SK-N-SH treated with all-trans-retinoic acid at 6 μM for 48 hours (cell line): Measurements from ENCODE around the gene L1TD1.
A peak's percentile ranks its signal among the peaks of the same experiment; 100 is the strongest.

Source experiments
- ATAC-seq: fragments of 200-7000 bp; cut with Tn5 transposase; 3 replicates; pipeline ENCODE4 v1.9.1; 2020; ENCODE audit warnings: mild to moderate bottlenecking, moderate library complexity
- ARNTL ChIP-seq: fragments of 450-650 bp; formaldehyde crosslinking; IDR thresholded peaks from 2 replicates; pipeline ENCODE4 v1.5.0; 2020; ENCODE audit warnings: low read depth, mild to moderate bottlenecking, moderate library complexity, borderline replicate concordance
- BACH2 ChIP-seq: fragments of 250-450 bp; sonication (Bioruptor Pico); IDR thresholded peaks from 2 replicates; pipeline ENCODE4 v1.9.0; 2021; ENCODE audit warnings: mild to moderate bottlenecking, borderline replicate concordance
- CSDC2 ChIP-seq: fragments of 250-450 bp; sonication (Bioruptor Pico); IDR thresholded peaks from 2 replicates; pipeline ENCODE4 v1.5.0; 2020; ENCODE audit warnings: mild to moderate bottlenecking, moderate library complexity
- CSRNP3 ChIP-seq: fragments of 250-450 bp; sonication (Bioruptor Pico); IDR thresholded peaks from 2 replicates; pipeline ENCODE4 v1.5.1; 2021; ENCODE audit warnings: mild to moderate bottlenecking, moderate library complexity
- ESRRG ChIP-seq: fragments of 250-450 bp; sonication (Bioruptor Pico); IDR thresholded peaks from 2 replicates; pipeline ENCODE4 v1.6.1; 2021; ENCODE audit warnings: mild to moderate bottlenecking
- GLIS3 ChIP-seq: fragments of 250-450 bp; sonication (Bioruptor Pico); IDR thresholded peaks from 2 replicates; pipeline ENCODE4 v1.5.0; 2020; ENCODE audit warnings: mild to moderate bottlenecking, moderate library complexity
- ISL1 ChIP-seq: fragments of 250-450 bp; sonication (Bioruptor Pico); IDR thresholded peaks from 2 replicates; pipeline ENCODE4 v2.1.2; 2022; ENCODE audit warnings: mild to moderate bottlenecking, moderate library complexity
- OSR1 ChIP-seq: fragments of 250-450 bp; sonication (Bioruptor Pico); IDR thresholded peaks from 2 replicates; pipeline ENCODE4 v1.8.0; 2022; ENCODE audit warnings: moderate library complexity, mild to moderate bottlenecking, inconsistent platforms
- PATZ1 ChIP-seq: fragments of 250-450 bp; sonication (Bioruptor Pico); IDR thresholded peaks from 2 replicates; pipeline ENCODE4 v1.8.0; 2020; ENCODE audit warnings: mild to moderate bottlenecking, moderate library complexity, borderline replicate concordance
- PPARA ChIP-seq: fragments of 250-450 bp; sonication (Bioruptor Pico); IDR thresholded peaks from 2 replicates; pipeline ENCODE4 v1.5.0; 2020; ENCODE audit warnings: mild to moderate bottlenecking, borderline replicate concordance
- RARB ChIP-seq: fragments of 250-450 bp; sonication (Bioruptor Pico); IDR thresholded peaks from 2 replicates; pipeline ENCODE4 v1.8.0; 2021; ENCODE audit warnings: mild to moderate bottlenecking, moderate library complexity
- SNAI2 ChIP-seq: fragments of 250-450 bp; sonication (Bioruptor Pico); IDR thresholded peaks from 2 replicates; pipeline ENCODE4 v1.5.0; 2020; ENCODE audit warnings: mild to moderate bottlenecking, moderate library complexity
- TCF4 ChIP-seq: fragments of 250-450 bp; sonication (Bioruptor Pico); IDR thresholded peaks from 2 replicates; pipeline ENCODE4 v1.8.0; 2021; ENCODE audit warnings: mild to moderate bottlenecking, moderate library complexity, borderline replicate concordance
- TOX ChIP-seq: fragments of 250-450 bp; sonication (Bioruptor Pico); IDR thresholded peaks from 2 replicates; pipeline ENCODE4 v1.8.0; 2021; ENCODE audit warnings: mild to moderate bottlenecking, moderate library complexity, borderline replicate concordance
- TSHZ2 ChIP-seq: fragments of 250-450 bp; sonication (Bioruptor Pico); IDR thresholded peaks from 2 replicates; pipeline ENCODE4 v1.5.0; 2020; ENCODE audit warnings: mild to moderate bottlenecking, moderate library complexity
- ZC3H10 ChIP-seq: fragments of 250-450 bp; sonication (Bioruptor Pico); IDR thresholded peaks from 2 replicates; pipeline ENCODE4 v1.5.1; 2021; ENCODE audit warnings: mild to moderate bottlenecking, moderate library complexity
- ZFP3 ChIP-seq: fragments of 250-450 bp; sonication (Bioruptor Pico); IDR thresholded peaks from 2 replicates; pipeline ENCODE4 v1.5.0; 2020; ENCODE audit warnings: mild to moderate bottlenecking, moderate library complexity
- ZFP30 ChIP-seq: fragments of 450-650 bp; formaldehyde crosslinking; IDR thresholded peaks from 2 replicates; pipeline ENCODE4 v1.5.0; 2022; ENCODE audit warnings: mild to moderate bottlenecking, moderate library complexity
- ZNF565 ChIP-seq: fragments of 450-650 bp; formaldehyde crosslinking; conservative IDR thresholded peaks from 2 replicates; pipeline ENCODE4 v1.5.0; 2020; ENCODE audit warnings: low read depth, mild to moderate bottlenecking, moderate library complexity
- ZNF8 ChIP-seq: fragments of 450-650 bp; formaldehyde crosslinking; IDR thresholded peaks from 2 replicates; pipeline ENCODE4 v1.5.0; 2020; ENCODE audit warnings: mild to moderate bottlenecking, moderate library complexity
- TF ChIP-seq, protein P1 (sequence below): fragments of 250-450 bp; sonication (Bioruptor Pico); IDR thresholded peaks from 2 replicates; pipeline ENCODE4 v1.8.0; 2021; ENCODE audit warnings: low read depth, mild to moderate bottlenecking, moderate library complexity, borderline replicate concordance
- TF ChIP-seq, protein P2 (sequence below): fragments of 250-450 bp; sonication (Bioruptor Pico); IDR thresholded peaks from 2 replicates; pipeline ENCODE4 v1.5.1; 2020; ENCODE audit warnings: low read depth, mild to moderate bottlenecking, moderate library complexity

Gene L1TD1

DNA sequence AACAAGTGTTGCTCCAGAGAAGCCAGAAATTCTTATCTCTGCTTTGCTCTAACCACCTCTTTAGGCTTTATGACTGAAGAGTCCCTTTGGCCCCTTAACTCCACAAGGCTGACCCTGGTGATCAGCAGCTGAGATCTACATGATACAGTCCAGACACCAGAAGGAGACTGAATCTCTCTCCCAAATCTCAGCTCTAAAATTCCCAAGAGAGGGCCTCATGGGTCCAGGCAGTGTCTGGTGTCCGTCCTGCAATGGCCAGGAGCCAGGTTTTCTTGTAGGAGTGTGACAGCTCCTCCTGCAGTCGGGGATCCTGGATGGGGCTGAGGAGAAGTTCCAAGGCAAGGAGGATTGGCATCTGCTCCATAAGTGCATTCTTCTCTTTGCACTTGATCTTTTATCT, 35.3 kb downstream of the L1TD1 start:
- TF ChIP-seq BACH2 (CRISPR knock-in tag) (no peak), TSHZ2 (CRISPR knock-in tag) (peak; percentile 67), SNAI2 (CRISPR knock-in tag) (no peak), ZFP30 (CRISPR knock-in tag) (no peak), ZNF8 (CRISPR knock-in tag) (0 out of 2 replicates have a peak, but pooled peaks have one; percentile 31), CSDC2 (CRISPR knock-in tag) (no peak), ZFP3 (CRISPR knock-in tag) (no peak), TCF4 (CRISPR knock-in tag) (peak; percentile 88), OSR1 (CRISPR knock-in tag) (no peak), TOX (CRISPR knock-in tag) (no peak), PATZ1 (CRISPR knock-in tag) (no peak), CSRNP3 (no peak), ARNTL (no peak), ISL1 (CRISPR knock-in tag) (peak; percentile 51), ZC3H10 (CRISPR knock-in tag) (no peak), GLIS3 (CRISPR knock-in tag) (no peak), PPARA (CRISPR knock-in tag) (no peak), ESRRG (CRISPR knock-in tag) (no peak), RARB (no peak), ZNF565 (CRISPR knock-in tag) (no peak)
- TF ChIP-seq, protein P1, sequence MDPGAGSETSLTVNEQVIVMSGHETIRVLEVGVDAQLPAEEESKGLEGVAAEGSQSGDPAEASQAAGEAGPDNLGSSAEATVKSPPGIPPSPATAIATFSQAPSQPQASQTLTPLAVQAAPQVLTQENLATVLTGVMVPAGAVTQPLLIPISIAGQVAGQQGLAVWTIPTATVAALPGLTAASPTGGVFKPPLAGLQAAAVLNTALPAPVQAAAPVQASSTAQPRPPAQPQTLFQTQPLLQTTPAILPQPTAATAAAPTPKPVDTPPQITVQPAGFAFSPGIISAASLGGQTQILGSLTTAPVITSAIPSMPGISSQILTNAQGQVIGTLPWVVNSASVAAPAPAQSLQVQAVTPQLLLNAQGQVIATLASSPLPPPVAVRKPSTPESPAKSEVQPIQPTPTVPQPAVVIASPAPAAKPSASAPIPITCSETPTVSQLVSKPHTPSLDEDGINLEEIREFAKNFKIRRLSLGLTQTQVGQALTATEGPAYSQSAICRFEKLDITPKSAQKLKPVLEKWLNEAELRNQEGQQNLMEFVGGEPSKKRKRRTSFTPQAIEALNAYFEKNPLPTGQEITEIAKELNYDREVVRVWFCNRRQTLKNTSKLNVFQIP (CRISPR knock-in tag): no peak
- TF ChIP-seq, protein P2, sequence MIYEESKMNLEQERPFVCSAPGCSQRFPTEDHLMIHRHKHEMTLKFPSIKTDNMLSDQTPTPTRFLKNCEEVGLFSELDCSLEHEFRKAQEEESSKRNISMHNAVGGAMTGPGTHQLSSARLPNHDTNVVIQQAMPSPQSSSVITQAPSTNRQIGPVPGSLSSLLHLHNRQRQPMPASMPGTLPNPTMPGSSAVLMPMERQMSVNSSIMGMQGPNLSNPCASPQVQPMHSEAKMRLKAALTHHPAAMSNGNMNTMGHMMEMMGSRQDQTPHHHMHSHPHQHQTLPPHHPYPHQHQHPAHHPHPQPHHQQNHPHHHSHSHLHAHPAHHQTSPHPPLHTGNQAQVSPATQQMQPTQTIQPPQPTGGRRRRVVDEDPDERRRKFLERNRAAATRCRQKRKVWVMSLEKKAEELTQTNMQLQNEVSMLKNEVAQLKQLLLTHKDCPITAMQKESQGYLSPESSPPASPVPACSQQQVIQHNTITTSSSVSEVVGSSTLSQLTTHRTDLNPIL (CRISPR knock-in tag): no peak
- TF ChIP-seq, all 23 proteins: peak for 4
- ATAC-seq: peak; percentile 38

- TF ChIP-seq, protein P2 (CRISPR knock-in tag): no peak
- TF ChIP-seq CSDC2 (CRISPR knock-in tag) (no peak), SNAI2 (CRISPR knock-in tag) (no peak), ZC3H10 (CRISPR knock-in tag) (no peak), TCF4 (CRISPR knock-in tag) (no peak), ZNF565 (CRISPR knock-in tag) (no peak), OSR1 (CRISPR knock-in tag) (no peak), RARB (no peak)
- ATAC-seq: no peak
Measured at GRCh38 chr1:62230718-62231117, 36.1 kb downstream of the L1TD1 start.
